GM18907 (cell line): ENCODE measurements around the gene ALX4.

Experiments used
- ATAC-seq: cut with Tn5 transposase; IDR thresholded peaks from one replicate; pipeline ENCODE4 v1.9.1; 2021; ENCODE audit warnings: mild to moderate bottlenecking, moderate library complexity; ENCODE audit not compliant: unreplicated experiment

The ALX4 gene

DNA sequence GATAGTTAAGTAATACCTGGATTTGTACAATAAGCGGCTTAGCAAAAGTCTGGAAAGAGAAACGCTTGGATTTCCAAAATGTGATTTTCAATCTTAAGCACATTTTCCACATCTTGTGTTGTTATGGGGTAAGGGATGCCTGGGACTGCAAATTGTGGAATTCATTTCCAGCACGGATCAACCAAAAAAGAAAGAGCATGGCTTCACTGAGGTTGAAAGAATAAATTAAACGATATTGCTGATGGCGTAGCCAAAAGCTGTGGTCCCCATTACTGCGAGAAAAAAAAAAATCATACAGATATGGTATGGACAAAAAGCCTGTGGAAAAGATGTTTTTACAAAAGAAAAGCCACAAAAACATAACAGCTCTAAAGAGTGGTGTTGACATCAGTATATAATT lies 26.0 kb upstream of the ALX4 start:
- ATAC-seq = no peak

DNA sequence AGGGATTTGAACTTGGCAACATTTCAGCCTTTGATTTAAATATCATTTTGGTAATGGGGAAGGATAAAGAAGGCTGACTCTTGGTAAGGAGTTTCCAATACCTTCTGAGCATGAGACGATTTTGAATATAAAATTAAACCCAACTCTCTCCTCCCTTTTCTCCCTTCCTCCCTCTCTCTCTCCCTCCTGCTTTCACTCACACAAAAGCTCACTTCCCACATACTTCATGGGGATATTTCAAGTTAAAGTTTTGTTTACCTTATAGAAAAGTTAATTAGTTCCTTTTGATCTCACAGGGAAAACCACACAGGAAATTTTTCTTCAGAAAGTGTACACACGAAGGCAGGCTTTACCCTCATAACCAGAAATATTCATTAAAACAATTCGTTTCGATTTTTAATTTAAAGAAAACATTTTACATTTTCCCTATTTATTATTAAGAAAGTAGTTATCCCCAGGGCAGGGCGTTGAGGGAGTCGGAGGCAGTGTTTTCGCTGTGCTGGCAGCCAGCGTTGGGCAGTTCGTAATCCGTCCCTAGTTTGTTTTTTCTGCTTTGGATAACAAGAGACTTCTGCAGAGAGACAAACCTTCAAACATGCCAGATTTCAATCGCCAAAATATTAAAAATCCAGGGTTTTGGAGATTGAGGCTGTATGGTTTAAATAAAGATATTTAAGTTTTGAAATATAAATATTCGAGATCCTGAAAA lies 25.3 kb upstream of the ALX4 start:
- ATAC-seq = no peak

DNA sequence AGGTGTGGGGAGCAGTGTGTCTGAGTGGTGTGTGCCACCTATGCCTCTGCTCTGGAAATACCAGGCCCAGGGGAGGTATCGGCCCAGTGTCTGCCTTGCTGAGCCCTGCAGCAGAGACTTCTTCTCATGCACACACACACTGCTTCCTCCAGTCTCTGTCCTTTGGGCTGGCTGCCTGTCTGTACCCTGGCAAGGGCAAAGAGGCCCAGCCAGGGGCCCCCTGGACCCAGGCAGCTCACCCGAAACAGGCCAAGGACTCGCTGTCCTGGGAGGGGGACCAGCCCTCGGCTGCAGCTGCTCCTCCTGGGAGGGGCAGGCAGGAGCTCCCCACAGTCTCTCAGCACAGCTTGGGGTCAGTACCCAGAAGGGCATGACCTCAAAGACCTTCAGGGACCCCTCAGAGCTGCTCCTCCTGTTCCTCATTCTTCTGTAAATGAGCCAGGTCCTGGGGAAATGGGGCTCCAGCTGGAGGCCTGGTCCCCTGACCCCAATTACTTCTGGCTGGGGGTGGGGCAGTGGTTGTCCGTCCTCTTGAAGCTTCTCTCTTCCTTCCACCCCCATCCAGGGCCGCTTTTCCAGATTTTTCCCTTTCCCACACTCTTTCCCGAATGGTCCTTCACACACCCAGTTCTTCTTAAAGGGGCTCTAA lies 24.5 kb upstream of the ALX4 start:
- ATAC-seq = no peak

DNA sequence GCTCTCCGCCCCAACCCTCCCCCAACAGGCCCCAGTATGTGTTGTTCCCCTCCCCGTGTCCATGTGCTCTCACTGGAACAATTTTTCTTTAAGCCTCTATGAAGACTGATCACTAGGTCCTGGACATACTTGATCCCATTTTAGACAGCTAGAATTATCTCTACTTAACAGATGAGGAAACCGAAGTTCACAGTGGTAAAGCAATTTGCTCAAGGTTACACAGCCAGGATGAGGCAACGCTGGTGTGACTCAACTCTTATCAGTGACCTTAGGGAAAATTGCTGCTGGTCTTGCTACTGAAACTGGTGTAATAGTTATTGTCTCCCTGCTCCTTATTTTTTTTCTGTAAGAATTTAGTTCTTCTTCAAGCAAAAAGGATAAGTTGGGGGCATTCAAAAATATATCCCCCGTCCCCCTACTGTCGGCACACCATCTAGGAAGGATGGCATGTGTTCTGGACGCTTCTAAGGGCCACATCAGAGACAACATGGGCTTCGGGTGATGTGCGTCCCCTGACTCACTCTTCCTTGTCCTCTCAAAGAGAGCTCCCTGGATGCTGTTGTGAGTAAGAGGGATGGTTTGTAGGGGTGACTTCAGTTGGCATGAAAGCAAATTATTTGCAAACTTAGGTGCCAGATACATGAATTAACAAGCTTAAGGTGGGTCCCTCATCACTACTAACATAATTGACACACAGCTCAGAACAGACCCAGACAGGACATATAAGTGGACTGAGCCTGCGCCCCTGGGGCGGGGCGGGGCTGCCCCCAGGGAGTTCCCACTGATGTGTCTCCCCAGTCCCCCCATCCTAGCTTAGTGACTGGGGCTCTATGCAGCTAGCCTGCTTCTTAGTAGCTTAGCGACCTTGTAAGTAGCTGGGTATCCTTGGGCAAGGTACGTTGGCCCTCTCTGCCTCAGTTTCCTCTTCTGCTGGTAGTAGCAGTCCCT lies 23.6 kb upstream of the ALX4 start:
- no peak for ATAC-seq

DNA sequence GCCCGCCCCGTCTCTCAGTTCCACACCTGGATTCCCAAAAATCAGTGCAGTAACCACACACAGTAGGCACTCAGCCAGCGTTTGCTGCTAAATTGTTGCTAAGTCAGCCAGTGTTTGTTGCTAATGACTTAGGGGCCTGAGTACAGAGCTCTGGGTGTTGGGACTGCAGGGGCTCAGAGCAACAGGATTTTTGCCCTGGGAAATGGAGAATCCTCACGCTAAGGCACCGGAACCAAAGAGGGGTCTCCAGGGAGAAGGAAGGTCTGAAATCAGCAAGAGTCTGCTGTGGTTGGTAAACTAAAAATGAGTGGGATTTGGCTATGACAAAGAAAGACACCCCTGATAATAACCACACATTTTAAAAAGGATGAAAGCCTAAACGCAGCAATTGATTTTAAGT lies 22.7 kb upstream of the ALX4 start:
- ATAC-seq = no peak

DNA sequence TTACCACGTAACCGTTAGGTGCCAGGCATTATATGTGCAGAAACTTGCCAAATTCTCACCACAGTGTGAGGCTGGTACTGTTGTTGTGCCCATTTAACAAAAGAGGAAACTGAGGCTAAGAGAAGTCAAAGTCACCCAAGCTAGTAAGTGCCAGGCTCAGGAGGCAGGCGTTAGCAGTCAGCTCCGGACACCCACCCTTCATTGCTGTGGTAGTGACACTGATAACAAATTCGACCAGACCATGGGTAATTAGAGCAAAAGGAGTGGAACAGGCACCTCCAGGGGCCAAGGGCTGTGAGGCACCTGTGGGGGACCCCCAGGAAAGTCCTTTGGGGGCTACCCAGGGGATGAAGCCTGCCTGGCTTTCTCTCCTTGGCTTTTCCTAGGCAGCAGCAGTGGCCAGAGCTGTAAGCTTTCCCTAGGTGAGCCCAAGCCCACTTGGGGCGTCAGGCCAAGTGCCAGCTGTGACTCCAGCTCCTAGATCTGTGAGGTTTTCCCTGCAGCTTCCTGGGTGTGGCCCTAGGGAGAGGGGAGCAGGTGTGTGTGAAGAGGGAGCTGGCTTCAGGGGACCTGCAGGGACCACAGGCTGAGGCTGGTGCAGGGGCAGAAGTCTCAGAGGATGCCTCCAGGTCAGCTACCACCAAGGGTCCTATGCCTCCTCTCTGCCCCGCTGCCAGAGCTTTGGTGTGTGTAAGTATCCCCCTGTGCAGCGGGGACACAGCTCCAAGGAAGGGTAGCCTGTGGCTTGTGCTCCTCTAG lies 19.7 kb upstream of the ALX4 start:
- no peak for ATAC-seq

DNA sequence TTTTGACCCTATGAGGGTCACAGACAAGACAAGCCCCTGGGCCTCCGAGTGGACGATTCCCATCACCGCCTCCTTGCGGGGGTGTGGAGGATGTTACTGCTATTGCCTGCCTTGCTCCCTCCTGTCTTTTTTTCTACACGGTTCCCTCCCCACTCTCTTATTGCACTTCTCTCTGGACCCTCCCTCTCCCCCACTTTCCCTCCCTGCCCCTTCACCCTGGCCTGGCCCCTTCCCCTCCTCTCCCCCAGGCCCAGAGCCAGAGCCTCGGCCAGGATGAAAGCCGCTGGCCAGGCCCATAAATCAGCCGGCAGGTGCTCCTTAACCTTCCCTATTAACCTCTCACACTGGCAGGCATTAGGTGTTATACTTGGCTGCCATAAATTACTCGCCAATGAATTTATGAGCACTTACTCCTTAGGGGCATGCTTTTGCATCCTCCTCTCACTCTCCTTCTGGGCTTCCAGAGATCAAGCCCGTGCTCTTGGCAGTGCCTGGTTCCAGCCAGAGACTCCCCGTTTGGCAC lies 18.3 kb upstream of the ALX4 start:
- ATAC-seq = no peak

DNA sequence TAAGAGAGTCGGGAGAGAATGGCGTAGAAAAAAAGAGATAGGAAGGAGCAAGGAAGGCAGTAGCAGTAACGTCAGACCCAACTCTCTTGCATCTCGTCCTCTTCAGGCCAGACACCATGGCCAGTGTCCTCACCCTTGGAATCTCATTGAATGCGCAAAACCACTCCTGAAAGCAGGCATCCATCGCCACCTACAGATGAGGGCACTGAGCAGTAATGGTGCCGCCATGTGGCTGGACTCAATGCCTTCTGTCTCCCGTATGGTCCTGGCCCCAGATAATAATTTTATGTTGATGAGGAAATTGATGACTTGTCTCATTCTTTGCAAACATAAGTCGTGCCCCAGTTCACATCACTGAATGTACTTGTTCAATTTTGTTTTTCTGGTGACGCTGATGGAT lies 17.8 kb upstream of the ALX4 start:
- ATAC-seq = no peak

DNA sequence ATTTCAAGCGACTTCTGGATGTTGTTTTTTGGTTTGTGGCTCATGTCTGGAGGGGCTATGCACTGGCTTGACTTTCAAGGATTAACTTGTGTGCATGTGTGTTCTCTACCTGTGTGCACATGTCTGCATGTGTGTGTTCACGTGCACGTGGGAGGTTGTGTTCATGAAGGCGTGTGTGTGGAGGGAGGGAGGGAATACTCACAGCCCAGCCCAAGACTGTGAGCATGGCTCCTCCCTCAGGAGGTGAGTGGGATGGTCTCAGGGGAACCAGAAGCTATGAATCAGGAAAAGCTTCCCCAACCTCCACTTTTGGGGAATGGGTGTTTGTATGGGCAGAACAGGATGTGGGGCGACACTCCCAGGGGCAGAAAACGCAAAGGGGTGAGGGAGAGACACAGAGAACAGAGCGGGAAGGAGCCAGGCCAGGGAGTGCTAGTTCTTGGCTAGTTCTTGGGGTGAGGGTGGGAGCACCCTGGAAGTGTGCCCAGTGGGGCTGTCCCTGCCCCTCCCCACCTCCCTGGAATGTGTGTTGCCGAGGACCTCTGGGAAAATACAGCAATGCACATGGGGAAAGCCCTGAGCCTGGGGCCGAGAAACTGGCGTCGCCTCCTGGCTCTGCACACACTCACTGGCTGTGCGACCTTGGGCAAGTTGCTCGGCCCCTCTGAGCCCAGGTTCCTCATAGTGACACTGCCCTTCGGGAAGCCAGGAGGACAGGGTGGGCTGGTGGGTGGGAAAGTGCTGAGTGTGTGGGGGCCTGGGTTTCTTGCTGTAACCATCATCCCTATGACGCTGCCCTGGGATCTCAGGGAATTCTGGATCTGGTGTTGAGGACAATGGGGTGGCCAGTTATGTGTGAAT lies 16.9 kb upstream of the ALX4 start:
- no peak for ATAC-seq

DNA sequence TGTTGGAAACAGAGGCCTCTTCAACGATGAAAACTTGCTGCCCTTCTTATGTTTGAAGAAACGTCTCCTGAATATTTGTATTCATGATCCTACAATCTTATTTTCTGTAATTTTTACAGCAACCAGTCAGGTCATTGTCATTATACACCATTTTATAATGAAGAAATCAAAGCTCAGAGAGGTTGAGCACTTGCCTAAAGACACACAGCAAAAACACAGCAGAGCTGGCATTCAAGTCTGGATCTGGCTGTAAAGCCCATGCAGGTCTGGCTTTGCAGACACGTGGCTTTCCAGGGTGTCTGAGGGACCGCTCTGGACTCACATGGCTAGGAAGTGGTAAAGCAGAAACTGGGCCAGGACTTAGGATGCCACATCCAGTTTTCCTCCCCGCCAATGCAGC lies 15.8 kb upstream of the ALX4 start:
- no peak for ATAC-seq

DNA sequence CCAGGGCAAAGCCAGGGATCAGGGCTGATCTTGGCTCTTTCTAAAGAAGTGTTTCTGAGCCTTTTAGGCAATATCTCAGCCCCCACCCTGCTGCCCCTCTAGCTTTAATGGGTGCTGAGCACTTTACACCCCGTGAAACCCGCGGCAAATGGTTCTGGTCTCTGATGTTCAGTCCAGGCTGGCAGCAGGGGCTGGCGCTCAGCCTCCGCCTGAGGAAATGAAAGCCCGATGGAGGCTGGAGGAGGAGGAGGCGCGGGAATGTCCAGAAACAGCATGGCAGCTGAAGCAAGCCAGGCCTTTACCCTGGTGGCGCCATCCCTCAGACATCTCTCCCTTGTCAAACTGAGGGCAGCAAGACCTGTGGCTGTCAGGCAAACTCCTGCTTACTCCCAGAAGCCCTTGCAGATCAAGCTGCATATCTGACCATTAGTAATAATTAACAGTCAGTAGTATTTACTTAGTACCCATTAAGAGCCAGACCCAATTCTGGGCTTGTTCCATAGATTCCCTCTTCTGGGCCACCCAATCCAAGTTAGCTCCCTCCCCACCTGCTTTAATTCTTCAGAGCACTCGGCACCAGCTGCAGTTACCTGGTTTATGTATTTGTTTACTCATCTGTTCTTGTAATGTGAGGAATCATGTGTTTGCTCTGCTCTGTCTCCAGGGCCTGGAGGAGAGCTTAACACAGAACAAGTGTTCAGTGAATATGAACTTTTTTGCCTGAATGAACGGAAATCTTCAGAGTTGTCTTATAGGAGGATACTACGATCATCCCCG lies 15.0 kb upstream of the ALX4 start:
- no peak for ATAC-seq

DNA sequence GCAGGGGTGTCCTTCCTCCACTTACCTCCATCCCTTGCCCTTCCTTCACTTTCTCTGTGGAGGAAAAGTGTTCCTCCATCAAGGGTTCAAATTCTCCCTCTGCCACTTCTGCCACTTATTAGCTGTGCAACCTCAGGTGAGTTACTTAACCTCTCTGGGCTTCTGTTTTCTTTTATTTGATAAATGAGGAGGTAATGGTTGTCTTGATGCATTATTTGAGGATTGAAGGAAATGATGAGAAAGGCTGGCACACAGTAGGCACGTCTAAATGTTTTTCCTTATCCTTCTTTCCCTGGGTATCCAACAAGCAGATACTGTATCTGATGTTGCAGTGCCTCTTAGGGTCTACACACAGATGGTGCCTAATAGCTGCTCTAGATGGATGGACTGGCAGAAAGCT lies 14.3 kb upstream of the ALX4 start:
- ATAC-seq = no peak

DNA sequence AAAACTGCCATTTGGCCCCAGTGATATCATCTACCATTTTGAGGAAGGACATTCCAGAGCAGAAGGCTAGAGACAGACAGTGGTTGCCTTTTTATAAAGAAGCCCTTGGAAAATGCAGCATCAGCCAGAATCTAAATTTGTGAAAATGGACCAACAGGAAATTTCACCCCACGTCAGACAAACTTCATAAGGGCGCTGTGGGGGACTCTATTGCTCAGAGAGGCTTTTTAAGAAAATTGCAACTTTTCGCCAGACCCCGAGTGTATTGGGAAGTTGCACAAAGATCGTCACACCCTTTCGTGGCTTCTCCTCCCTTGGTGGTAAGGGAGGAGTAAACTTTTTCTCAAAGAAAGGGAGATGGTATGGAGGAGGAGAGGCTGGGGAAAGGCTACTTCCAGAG lies 12.3 kb upstream of the ALX4 start:
- ATAC-seq = no peak

DNA sequence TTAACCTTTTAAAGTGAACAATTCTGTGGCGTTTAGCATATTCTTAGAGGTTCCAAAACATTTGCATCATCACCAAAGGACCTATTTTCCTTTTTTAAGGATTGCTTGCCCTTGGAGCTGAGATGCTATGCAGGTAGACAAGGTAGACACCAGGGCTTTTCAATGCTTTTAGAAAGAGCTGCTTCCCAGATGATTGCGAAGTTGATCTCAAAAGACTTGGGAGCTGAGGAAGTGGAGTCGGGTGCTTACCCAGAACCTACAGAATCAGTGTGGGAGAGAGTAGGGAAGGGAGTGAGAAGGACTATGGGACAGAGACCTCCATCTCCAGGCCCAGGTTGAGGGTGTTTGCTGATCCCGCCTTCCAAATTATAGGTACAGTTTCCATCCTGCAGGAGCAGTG lies 11.1 kb upstream of the ALX4 start:
- ATAC-seq = no peak

DNA sequence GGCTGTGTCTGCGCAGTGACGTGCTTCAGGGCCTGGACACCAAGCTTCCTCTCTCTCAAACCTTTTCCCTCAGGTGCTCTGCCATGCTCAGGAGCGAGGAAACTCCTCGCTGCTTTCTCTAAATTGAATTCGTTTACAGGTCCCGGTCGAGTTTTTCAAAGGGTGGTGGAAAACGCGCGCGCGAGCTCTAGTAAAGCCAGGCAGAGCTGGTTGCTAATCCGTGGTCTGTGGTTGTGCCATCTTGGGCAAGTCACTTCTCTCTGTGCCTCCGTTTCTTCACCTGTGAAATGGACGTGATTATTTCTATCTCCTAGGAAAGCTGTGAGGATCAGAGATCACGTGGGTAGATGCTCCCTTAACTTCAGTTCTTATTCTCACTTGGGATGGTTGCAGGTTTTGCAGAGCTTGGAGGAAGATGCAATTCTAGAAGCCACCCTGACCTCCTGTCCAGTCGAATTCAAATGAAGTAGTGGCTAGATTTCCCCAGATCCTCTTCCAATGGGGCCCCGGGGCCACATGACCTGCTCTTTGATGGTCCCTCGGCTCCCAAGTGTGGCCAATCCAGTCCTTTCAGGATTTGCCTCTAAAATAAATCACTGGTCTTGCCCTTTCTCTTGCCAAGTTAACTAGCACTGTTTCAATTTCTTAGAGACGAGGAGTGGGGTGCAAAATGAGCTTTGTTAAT lies 10.5 kb upstream of the ALX4 start:
- no peak for ATAC-seq

DNA sequence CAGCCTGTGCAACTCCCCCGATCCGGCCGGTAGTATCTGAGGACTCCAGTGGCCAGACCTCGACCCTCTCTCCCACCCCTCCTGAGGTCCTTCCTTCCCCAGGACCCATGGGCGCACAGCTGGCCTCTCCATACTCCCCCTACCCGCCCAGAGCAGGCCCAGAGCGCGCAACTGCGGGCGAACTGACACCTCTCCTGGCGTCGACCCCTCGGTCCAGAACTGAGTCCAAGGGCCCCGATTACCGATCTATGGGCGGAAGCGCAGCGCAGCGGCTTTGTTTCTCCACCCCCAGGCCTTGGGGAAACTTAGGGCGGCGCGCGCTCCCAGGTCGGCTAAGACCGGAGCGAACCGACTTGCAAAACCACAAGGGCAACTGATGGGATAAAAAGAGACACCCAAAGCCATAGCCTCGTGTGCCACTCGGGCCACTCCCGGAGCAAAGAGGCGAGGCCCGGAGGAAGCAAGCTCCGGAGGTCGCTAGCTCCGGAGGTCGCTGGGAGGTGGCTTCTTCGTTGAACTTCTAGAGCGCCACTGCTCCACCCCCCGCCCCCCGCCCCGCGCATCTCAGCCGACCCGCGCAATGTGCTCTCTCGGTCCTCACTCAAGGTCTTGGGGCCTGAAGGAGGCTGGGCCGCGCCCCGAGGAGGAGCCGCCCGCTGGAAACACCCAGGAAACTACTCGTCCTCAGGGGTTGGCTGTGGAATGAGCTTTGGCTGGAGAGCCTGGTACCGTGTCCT lies 9.8 kb upstream of the ALX4 start:
- ATAC-seq = no peak

DNA sequence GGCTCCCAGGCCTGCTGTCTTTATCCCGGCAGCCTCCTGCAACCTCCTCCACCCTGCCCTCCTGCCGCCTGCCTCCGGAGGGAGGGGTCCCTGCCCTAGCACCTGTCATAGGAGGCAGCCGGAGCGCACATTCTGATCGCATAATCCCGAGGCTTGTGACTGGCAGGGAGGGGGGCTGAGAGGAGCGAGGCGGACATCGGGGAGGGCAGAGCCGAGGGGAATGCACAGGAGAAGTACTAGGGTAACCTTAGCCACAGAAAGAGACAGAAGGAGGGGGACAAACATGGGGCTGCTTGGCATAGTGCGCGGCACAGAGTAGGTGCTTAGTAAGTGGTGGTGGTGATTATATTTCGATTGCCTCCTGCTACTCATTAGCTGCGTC lies 9.2 kb upstream of the ALX4 start:
- no peak for ATAC-seq

DNA sequence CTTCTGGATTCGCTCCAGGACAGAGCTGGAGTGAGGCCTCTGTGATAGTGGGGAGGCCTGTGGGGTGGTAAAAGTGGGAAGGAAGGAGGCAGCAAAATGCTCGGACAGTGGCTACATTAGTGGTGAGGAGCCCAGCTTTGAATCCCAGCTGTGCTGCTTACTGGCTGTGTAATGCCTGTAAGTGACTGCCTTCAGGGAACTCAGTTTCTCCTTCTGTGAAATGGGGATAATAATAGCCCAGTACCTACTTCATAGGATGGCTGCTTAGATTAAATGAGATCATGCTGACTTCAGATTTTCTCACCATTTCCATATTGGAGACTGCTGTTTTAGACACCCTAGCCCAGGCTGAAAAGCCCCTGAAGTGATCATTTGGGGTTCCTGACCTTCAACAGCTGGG lies 8.4 kb upstream of the ALX4 start:
- ATAC-seq = no peak
